ENCODE measurements around the gene ZNF609.

The ZNF609 gene, protein sequence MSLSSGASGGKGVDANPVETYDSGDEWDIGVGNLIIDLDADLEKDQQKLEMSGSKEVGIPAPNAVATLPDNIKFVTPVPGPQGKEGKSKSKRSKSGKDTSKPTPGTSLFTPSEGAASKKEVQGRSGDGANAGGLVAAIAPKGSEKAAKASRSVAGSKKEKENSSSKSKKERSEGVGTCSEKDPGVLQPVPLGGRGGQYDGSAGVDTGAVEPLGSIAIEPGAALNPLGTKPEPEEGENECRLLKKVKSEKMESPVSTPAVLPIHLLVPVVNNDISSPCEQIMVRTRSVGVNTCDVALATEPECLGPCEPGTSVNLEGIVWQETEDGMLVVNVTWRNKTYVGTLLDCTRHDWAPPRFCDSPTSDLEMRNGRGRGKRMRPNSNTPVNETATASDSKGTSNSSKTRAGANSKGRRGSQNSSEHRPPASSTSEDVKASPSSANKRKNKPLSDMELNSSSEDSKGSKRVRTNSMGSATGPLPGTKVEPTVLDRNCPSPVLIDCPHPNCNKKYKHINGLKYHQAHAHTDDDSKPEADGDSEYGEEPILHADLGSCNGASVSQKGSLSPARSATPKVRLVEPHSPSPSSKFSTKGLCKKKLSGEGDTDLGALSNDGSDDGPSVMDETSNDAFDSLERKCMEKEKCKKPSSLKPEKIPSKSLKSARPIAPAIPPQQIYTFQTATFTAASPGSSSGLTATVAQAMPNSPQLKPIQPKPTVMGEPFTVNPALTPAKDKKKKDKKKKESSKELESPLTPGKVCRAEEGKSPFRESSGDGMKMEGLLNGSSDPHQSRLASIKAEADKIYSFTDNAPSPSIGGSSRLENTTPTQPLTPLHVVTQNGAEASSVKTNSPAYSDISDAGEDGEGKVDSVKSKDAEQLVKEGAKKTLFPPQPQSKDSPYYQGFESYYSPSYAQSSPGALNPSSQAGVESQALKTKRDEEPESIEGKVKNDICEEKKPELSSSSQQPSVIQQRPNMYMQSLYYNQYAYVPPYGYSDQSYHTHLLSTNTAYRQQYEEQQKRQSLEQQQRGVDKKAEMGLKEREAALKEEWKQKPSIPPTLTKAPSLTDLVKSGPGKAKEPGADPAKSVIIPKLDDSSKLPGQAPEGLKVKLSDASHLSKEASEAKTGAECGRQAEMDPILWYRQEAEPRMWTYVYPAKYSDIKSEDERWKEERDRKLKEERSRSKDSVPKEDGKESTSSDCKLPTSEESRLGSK (N-terminal part only)

DNA sequence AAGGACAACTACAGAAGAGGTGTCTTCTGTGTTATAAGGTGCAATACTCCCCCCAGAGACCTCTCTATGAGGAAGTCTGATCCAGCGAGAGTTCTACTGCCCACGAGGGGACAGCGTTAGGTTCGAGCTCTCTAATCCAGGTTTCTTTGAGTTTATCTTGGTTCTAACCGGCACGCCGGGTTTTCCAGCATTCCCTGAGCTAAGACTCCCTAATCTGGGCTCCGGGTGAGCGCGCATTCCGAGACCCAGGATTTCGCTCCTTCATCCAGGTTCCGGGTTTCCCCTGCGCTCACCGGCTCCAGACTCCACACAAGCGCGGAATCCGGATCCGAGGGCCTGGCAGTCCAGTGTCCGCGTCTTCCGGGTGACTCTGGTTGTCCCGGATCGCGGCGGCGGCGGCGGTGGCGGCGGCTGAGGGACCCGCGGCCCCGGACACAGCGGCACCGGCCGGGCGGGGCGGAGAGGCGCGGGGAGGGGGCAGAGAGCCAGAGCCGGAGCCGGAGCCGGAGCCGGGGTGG lies at the start of gene ZNF609:
TSS of gene ZNF609 (plus strand) at position 373 of the 518 bp plus-strand sequence. CDS start 38,842 bp downstream, outside the sequence.
- DNase-seq (ENCODE audit: low read depth) = peak; percentile 84
- peak within 1 kb of the TSS; percentile 64 for H3K4me3 ChIP-seq (ENCODE audit: control insufficient read depth, low read depth, low read length)
- no peak for TF ChIP-seq CTCF (IDR thresholded peaks at IDR 0.05; ENCODE audit: control insufficient read depth, insufficient read depth, low read depth, low read length, missing control alignments)

- no peak for TF ChIP-seq CTCF (IDR thresholded peaks at IDR 0.05; ENCODE audit: control insufficient read depth, insufficient read depth, low read depth, low read length, missing control alignments)
- no peak for DNase-seq (ENCODE audit: low read depth)
- no peak overlapping the region for H3K4me3 ChIP-seq (ENCODE audit: control insufficient read depth, low read depth, low read length)
Observed at GRCh38 chr15:64412216-64412615, 48.2 kb upstream of the ZNF609 start.

- no peak for TF ChIP-seq CTCF (IDR thresholded peaks at IDR 0.05; ENCODE audit: control insufficient read depth, insufficient read depth, low read depth, low read length, missing control alignments)
- H3K4me3 ChIP-seq (ENCODE audit: control insufficient read depth, low read depth, low read length) = no peak overlapping the region
- no peak for DNase-seq (ENCODE audit: low read depth)
Observed at GRCh38 chr15:64422697-64423096, 37.7 kb upstream of the ZNF609 start.

- no peak overlapping the region for H3K4me3 ChIP-seq (ENCODE audit: control insufficient read depth, low read depth, low read length)
- TF ChIP-seq CTCF (IDR thresholded peaks at IDR 0.05; ENCODE audit: control insufficient read depth, insufficient read depth, low read depth, low read length, missing control alignments) = no peak
- no peak for DNase-seq (ENCODE audit: low read depth)
Observed at GRCh38 chr15:64423970-64424369, 36.4 kb upstream of the ZNF609 start.

DNA sequence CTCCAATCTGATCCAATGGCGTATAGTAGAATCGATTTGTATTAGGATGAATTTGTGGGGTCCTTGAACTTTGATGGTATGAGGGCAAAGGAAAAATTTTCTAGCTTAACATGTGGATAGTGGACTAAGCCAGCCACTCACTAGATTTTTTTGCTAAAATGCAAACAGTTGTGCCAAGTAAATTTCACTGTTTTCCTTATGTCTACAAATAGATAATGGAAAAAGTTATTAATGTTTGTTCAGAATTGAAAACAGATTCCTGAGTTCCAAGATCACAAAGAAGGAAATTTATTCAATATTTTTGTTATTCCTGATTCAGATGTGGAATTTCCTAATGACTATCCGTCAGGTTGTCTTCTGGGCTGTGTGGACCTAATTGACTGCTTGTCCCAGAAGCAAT lies 35.2 kb upstream of the ZNF609 start:
- no peak for TF ChIP-seq CTCF (IDR thresholded peaks at IDR 0.05; ENCODE audit: control insufficient read depth, insufficient read depth, low read depth, low read length, missing control alignments)
- H3K4me3 ChIP-seq (ENCODE audit: control insufficient read depth, low read depth, low read length) = no peak overlapping the region
- no peak for DNase-seq (ENCODE audit: low read depth)
